Epithelial cell of prostate (primary cell): Measurements from ENCODE around the gene C1QTNF7.

Experiments used
- DNase-seq: peaks from one replicate; pipeline ENCODE4 v3.0.0-alpha.2; 2011; ENCODE audit warnings: low read depth, low spot score
- H3K27ac ChIP-seq: fragments of 450-650 bp; 2 replicates; pipeline ENCODE4 v1.5.1; 2017; ENCODE audit warnings: mild to moderate bottlenecking

The C1QTNF7 gene

DNA sequence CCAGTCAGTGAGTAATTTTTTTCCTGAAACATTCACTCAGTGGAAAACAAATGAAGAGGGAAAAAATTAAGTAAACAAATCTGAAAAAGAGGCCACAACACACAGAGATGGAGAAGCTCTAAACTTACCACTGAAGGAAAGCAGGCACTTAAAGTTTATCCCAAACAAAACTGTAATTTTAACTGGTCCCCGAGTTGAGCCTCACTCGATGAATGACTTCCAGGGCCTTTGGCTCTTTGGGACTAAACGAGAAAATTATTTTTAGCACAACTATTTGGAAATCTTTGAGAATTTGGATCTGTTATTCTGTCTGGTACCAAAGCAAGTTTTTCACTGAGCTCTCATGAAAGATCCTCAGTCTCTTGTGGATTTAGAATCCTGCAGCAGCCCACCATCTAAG, at the start of gene C1QTNF7:
TSS of gene C1QTNF7 (plus strand) at position 333 of the 400 bp plus-strand sequence. CDS start 7,711 bp downstream, outside the sequence.
- no peak within 1 kb of the TSS for H3K27ac ChIP-seq
- DNase-seq = no peak

DNA sequence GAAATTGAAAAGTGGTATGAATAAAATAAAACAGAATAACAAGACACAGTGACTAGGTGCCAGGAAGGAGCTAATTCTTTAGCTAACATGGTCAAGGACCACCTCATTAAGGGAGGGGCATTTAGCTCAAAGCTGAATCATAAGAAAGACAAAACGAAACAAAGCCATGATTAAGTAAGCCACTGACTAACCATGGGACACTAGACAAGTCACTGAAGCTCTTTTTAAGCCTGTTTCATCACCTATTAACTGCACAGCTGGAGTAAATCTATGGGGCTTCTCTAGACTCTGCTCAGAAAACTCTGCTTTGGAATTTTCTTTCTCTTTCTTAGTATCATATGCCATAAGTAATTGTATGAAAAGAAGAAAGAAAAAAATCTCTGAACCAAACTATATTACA, 49.8 kb upstream of the C1QTNF7 start:
- no peak for DNase-seq
- H3K27ac ChIP-seq = peak overlapping the region; percentile 55

- H3K27ac ChIP-seq = peak overlapping the region; percentile 55
- no peak for DNase-seq
These were observed 49.3 kb upstream of the C1QTNF7 start for GRCh38 chr4:15378493-15378892.

DNA sequence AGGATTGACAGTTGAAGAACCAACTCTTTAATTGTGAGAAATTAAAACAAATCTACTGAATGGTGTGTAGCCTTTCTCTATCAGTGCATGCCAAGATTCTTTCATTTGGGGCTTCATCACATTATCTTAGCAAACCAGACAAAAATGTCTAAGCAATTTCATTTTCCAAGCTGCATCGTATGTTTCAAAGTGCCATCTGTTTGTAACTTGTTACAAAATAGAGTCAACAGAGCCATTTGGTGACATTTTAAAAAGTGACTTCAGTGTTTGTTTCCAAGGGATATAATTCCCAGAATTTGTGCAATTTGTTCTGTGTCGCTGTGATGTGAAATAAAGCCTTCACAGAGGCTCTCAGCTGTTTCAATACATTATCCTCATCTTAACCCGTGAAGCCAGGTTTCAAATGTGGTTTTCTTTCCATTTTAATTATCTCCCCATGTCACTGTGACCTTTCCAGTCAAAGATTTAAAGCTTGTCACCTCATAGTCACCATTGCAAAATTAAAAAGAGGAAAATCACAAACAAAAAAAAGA, 46.0 kb upstream of the C1QTNF7 start:
- no peak overlapping the region for H3K27ac ChIP-seq
- DNase-seq = no peak

DNA sequence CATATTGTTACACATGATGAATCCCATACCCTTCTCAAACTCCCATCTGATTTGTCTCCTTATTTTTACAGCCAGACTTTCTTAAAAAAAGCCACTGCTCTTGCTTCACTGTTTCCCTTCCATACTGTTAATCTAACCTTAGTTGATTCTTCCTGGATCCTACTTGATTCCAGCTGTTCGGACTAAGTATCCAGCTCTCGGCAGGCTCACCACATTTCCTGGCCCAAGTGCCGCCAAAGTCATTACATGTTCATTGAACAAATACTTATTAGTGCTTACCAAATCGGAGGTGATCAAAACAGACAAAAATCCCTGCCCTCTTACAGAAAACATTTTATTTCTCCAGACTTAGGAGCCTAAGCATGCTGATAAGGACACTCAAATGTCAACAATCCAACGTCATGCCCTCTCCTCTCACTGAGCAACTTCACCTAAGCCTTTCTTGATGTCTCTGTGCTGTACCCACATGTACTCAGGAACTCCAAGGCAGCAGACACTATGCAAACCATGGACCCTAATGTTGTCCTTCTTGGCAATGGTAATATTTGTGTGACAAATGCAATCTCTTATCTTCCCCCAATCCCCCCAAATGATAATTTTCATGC, 45.1 kb upstream of the C1QTNF7 start:
- no peak overlapping the region for H3K27ac ChIP-seq
- no peak for DNase-seq

DNA sequence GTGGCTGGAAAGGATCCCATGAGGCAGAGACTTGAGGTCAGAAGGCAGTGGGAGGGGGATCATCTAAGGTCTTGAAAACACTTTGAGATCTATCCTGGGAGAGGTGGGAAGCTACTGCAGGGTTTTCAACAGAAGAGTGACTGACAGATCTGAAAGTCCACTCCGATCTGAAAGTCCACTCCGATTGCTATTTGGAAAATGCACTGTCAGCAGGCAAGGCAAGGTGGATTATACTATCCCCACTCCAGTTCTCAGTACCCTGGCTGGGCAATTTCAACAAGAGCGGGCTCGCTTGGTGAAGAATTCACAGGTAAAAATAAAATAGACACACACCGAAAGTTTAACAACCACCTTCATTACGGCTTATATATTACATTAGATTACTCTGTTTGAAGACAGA, 42.3 kb upstream of the C1QTNF7 start:
- no peak overlapping the region for H3K27ac ChIP-seq
- no peak for DNase-seq

GRCh38 chr4:15385928-15386327, 41.9 kb upstream of the C1QTNF7 start:
- no peak overlapping the region for H3K27ac ChIP-seq
- no peak for DNase-seq

- DNase-seq = no peak
- no peak overlapping the region for H3K27ac ChIP-seq
These were observed 37.3 kb upstream of the C1QTNF7 start for GRCh38 chr4:15390494-15390893.

DNA sequence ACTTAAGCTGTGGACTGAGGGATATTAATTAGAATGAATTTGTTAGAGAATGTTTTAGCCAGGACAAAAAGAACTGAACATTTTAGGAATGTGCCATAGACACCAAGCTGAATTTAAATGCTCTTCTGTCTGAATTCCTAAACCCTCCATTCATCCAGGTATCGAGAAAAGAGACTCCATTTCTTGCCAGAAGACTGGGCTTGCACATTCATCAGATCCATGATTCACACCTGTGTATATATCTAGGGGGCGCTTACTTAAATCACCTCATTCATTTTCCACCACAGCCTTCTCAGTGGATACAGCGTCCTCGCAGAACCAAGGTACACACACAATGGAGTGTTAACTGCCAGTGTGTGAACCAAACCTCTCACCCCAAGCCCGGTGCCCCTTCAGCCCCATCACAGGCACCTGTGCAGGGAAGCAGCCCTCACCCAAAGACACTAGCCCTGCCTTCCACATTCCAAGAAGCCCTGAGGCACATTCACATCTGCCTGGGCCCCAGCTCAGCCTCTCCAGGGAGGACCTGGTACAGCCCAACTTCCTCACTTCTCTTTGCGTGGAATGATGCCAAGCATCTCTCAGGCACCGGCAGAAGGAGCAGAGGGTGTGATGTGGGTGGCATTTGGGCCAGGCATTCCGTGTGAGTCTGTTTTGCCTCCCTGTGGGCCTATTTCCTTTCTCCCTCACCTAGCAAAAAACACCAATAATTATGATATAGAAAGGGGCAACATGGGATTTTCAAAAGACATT, 35.6 kb upstream of the C1QTNF7 start:
- no peak for DNase-seq
- no peak overlapping the region for H3K27ac ChIP-seq

GRCh38 chr4:15395311-15395710, 32.5 kb upstream of the C1QTNF7 start:
- no peak for DNase-seq
- no peak overlapping the region for H3K27ac ChIP-seq

DNA sequence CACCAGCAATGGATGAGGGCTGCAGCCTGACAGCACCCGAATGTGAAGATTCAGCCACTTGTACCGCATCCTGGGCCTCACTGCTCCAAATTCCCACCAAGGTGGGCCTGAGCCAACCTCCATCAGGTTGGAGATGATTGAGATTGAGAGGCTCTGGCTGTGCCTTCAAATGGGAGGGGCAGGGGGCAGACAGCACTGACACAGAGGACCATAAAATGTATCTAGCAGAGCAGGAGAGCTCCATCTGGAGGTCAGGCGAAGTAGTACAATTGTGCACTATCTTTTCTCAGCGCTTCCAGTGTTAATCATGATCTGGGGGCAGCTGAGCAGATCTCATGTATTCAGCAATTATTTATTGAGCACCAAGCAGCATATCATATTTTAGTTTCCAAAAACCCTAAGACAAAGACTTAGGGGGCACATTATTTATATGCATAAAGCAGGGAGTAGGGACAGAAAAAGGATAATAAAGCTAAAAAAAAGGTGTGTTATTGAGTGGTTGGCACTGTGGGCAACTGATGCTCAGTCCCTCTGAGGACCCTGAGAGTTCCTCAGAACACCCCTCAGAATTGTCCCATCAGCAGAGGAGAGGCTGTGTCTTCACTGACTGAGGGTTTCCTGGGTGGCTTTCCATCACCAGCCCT, 31.6 kb upstream of the C1QTNF7 start:
- no peak for DNase-seq
- H3K27ac ChIP-seq = no peak overlapping the region

- peak overlapping the region; percentile 62 for H3K27ac ChIP-seq
- peak; percentile 48 for DNase-seq
These were observed 29.8 kb upstream of the C1QTNF7 start for GRCh38 chr4:15398001-15398400.

- no peak for DNase-seq
- H3K27ac ChIP-seq = peak overlapping the region; percentile 62
These were observed 29.1 kb upstream of the C1QTNF7 start for GRCh38 chr4:15398732-15399131.

DNA sequence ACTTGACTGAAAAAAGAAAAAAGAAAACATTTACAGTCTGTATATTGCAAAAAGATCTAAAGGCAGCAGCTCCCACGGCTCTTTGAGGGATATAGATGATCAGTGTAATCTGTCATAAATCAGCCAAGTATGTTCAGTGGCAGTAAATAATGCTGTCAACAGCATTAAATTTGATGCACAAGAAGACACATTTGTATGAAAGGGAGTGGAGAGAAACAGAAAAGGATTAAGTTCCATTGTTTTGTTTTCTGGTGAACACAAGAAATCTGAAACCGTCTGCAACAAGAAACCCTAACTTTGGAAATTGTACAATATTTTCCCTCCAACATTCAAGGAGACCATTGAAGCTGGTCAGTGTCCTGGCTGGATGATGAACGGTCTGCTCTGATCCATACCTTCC, 27.6 kb upstream of the C1QTNF7 start:
- H3K27ac ChIP-seq = peak overlapping the region; percentile 63
- no peak for DNase-seq

GRCh38 chr4:15400981-15401671, 26.7 kb upstream of the C1QTNF7 start:
- peak overlapping the region; percentile 63 for H3K27ac ChIP-seq
- DNase-seq = peak; percentile 45

DNA sequence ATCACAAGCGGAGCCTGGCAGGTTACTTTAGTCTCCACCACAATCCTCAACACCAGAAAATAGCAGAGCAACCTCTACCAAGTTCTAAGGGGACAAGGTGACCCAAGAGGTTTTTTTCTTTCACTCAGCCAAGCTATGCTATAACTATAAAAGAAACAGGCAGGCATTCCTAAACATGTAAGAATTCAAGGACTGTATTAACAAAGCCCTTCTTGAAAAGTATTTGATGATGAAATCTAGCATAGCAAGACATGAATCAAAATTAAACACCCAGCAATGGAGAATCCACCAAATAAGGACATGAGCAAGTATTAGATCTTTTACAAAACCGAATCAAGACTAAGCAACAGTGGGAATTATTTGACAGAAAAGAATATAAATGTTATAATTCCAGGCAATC, 25.7 kb upstream of the C1QTNF7 start:
- H3K27ac ChIP-seq = peak overlapping the region; percentile 63
- DNase-seq = no peak

- DNase-seq = no peak
- H3K27ac ChIP-seq = no peak overlapping the region
These were observed 24.9 kb upstream of the C1QTNF7 start for GRCh38 chr4:15402974-15403373.

DNA sequence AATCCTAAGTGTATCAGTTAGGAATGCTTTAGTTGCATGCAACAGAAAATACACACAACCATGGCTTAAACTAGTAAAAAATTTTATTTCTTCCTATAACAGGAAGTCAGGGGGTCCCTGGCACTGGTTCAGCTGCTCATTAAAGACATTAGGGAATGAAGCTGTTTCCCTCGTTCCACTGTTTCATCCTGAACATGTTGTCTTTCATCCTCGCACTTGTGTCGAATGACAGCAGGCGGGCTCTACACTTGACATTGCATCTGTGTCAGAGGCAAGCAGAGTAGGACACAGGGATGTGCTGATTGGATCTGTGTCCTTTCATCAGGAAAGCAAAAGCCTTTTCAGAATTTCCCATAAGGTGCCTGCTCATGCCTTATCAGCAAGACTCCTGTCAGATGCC, 22.8 kb upstream of the C1QTNF7 start:
- no peak for DNase-seq
- H3K27ac ChIP-seq = no peak overlapping the region

DNA sequence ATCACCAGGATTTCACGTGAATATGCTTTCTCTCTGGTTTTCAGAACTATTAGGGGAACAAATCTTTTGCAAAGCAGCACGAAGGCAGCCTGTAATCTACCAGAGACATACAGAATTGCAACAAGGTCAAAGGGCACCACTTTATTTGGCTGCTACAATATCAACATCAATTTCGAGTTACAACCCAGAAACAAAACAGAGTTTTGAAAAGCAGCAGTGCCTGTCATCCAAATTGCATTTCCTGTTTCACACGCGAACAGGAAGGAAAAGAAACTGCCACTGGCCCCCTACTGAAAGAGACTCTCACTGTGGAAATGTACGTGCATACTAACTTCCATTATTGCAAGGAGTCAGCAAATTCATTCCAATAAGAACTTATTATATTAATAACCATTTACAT, 17.1 kb upstream of the C1QTNF7 start:
- H3K27ac ChIP-seq = no peak overlapping the region

GRCh38 chr4:15412461-15412860, 15.4 kb upstream of the C1QTNF7 start:
- DNase-seq = no peak
- no peak overlapping the region for H3K27ac ChIP-seq

More for the DNA sequence above, 17.1 kb upstream of the C1QTNF7 start:
- DNase-seq = no peak
